HG03457 (cell line): ENCODE data around the gene LYST.
"Not testable (repeated sequence)": the region's sequence is repeated elsewhere in the genome, so short reads cannot be mapped to it uniquely, and the experiment has no call there.

ENCODE experiments used
- ATAC-seq: cut with Tn5 transposase; IDR thresholded peaks from one replicate; pipeline ENCODE4 v1.9.1; 2021; ENCODE audit warnings: moderate number of reproducible peaks; ENCODE audit not compliant: unreplicated experiment

Gene LYST

DNA sequence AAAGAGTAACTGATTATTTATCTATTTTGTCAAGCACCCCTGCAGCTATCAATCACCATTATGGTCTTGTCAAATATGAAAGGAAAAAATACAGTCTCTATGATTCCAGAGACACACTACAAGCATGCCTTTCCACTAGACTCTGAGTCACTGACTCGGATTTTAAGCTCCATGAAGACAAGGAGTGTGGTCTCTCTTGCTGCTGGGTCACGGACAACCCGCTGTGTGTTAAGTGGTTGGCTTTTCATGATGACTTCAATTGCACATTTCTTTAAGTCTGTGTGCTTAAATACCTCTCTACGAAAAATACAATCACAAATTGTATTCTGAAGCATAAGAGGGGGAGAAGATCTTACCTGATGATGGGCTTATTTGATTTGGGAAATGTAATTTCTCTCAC lies 203.1 kb downstream of the LYST start:
- ATAC-seq: no peak

DNA sequence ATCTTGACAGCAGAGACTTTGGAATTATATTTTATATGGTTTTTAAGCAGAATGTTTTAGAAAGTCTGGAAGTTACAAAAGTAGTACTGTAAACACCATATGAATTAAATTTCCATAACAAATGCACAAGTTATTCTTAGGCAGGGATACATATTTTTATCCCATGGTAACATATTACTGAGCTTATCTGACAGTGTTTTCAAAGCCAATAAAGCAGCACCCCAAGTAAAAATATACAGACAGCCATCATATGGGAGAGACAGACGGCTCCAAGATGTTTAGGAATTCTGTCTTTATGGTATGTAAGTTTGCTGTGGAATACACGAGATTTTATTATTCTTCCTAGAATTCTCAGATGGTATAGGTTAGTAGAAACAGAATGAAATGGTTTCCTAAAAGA lies 205.1 kb downstream of the LYST start:
- ATAC-seq: no peak

DNA sequence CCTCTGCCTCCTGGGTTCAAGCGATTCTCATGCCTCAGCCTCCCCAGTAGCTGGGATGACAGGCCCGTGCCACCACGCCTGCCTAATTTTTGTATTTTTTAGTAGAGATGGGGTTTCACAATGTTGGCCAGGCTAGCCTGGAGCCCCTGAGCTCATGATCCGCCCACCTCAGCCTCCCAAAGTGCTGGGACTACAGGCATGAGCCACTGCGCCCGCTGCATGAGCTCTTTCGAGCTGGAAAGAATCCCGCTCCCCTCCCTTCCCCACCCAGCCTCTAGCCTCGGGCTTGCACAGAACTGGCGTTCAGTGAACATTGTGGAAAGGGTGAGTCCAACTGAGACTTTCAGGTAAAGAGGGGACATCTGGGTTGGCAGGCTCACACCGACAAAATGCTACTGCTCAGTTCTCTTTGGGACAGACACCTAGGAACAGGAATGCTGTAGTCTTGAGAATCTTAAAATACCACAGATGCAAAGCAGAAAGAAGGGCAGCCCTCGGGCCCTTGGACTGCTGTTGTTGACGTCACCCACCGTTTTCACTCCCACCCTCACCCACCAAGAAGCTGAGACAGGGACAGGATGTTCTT lies 207.4 kb downstream of the LYST start:
- no peak for ATAC-seq

DNA sequence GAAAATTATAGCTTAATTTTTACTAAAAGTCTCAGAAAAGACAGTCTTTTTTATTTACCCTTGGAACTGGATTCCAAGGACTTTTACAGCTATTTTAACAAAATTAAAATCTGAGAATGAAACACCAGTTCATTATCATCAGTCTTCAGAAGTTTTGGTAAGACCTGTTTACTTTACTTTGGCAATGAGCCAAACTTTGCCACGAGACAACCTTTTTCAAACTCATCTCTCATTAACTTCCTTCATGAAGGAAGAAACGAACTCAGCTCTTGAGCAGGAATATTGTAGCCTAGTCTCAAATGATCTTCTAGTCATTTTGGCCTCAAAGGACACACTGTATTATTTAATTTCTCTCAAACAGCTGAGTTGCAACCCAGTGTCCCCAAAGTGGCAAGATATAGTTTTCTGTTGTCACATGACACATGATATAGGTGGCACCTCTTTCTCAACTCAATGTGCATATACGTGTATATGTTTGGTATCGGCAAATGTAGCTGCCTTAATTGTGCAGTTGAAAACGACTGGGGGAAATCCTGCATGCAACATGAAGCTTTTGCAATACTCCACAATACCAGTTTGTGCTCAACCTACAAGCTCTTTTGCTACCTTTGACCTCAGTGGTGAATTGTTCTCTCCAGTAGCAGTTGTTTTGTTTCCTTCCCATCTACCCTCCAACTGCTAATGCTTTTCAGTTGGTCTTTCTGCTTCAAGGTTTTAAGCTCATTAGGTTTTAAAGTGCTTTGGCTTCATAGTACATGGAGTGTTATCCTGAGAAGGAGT lies 208.8 kb downstream of the LYST start:
- no peak for ATAC-seq

DNA sequence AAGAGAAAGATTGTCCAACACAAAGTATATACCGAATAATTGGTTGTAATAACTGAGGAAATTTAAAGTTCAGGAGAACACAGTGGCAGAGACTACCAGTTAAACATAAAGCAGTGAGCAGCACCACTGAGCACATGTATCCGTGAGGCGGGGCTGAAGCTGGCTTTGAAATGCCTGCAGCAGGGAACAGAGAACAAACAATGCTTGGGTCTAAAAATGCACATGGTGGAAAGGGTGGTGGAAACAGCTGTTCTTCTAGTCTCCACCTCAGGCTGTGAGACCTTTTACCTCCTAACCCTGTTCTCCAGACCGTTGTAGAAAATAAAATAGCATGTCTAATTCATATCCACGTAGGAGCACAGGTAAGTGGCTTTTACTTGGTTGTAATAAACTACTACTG lies 209.4 kb downstream of the LYST start:
- ATAC-seq: no peak

DNA sequence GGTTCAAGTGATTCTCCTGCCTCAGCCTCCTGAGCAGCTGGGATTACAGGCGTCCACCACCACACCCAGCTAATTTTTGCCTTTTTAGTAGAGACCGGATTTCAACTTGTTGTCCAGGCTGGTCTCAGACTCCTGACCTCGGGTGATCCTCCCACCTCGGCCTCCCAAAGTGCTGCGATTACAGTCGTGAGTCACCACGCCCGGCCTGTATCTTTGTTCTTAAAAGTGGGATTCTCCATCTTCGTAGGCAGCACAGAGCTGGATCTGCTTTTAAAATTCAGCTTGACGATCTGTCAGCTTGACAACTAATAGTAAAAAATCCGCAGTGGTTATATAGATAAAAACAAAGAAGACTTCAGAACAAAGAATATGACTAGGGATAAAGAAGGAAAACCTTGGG lies 214.3 kb downstream of the LYST start:
- no peak for ATAC-seq

DNA sequence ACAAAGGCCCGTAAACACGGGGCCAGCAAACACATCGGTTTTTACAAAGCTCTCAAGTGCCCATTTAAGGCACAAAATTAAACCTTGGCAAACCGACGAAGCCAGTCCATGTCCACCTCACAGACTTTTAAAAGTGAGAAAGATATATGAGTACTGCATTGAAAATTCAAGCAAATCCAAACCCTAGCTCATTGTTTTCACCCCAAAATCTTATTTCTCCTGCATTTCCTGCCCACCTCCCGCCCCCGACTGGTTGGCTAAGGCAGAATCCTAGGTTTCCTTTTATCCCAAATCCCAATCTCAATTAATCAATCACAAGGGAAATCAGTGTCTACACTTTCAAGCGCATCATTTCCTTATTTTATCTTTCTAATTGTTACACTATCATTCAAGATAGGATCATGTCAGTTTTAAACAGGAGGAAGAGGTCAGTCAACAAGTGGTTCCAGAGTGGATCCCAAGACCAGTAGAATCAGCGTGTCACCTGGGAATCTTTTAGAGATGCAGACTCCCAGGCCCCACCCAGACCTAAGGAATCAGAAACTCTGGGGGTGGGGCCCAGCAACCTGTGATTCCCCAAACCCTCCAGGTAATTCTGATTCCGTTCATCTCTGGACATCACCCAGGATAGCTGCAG lies 215.4 kb downstream of the LYST start:
- no peak for ATAC-seq

DNA sequence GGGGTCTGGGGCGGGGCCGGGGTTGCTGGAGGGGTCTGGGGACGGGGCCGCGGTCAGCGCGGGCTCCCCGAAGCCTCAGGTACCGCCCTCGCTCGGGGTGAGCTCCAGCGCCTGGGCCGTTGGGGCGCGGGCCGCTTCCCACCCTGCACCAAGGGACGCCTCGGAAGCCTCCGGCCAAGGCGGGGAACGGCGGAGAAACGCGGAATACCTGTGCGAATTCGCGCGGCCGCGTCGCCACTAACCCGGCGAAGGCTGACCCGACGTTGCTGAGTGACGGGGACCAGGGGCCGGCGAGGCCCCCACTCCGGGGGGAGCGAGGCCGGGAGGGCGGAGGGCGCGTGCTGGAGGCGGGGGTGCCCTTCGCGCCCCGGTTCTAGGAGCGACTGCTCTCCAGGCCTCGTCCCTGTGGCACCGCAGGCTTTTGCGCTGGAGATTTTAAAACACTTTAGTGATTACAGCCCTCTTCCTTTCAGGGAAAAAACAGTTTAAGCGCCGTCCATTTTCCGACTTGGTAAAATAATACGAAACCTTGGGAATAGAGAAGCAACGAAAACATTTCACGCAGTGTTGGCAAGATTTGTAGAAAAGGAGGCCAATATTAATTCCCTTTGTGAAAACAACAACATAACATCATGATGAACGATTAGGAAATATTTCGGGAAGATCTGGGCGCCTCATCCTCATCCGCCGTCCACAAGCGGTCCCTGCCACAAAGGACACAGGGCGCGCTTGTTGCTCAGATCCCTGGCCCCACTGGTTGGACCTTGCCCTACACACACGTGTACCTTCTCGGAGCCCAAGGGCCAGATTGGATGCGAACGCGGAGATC lies 216.2 kb downstream of the LYST start:
- no peak for ATAC-seq

DNA sequence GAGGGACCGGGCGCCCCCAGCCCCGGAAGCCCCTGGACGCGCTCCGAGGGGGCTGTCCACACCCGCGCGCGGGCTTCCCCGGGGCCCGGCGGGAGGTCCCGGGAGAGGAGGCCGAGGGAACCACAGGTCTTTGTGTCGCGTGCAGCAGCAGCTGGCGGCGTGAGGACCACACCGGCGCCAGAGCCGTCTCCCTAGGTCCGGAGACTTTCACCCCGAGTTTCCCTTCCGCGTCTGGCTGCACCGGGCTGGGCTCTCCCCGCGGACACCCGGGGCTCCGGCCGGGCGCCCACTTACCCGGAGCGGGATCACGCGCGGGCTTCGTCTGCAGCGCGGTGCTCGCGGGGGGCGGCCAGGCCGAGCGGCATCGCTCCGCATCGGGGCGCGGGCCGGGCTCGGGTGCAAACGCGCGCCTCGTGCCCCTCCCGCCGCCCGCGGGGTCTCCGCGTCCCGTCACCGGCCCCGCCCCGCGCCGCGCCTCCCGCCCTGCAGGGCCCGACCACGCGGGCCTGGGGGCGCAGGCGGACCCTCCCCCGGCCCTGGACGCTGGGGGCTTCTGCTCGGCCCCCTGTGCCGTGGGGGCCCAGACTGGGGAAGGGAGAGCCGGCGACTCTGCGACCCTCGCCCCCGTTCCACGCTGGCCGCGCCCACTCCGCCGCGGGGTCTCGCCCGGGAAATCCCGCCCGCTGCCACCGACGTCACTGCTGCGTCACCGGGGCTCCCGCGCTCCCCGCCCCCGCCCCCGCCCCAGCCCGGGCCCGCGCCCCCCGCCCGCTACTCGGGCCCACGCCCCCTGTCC lies 217.1 kb downstream of the LYST start, which contains the start of gene GNG4:
Gene GNG4, minus strand, starts transcription at position 417 of the 796 bp plus-strand sequence. CDS start 65,946 bp downstream, outside the sequence.
- no peak for ATAC-seq

DNA sequence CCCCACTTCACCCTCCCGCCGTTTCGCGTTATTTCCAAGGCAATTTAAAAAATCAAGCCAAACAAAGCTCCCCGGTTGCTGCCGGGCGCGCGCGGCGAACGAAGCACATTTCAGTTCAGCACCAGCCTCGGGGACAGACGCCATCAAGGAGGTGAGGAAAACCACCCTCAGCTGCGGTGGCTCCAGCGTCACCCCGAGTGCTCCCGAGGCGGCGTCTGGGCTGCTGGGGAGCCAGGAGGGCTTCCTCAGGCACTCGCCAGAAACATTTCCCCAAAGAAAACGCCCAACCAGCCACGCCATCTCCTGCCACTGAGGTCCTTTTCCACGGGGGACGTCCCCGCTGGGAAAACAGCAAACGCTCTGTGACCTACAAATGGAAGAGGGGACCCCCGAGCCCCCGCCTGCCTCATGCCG lies 217.7 kb downstream of the LYST start:
- ATAC-seq: no peak

DNA sequence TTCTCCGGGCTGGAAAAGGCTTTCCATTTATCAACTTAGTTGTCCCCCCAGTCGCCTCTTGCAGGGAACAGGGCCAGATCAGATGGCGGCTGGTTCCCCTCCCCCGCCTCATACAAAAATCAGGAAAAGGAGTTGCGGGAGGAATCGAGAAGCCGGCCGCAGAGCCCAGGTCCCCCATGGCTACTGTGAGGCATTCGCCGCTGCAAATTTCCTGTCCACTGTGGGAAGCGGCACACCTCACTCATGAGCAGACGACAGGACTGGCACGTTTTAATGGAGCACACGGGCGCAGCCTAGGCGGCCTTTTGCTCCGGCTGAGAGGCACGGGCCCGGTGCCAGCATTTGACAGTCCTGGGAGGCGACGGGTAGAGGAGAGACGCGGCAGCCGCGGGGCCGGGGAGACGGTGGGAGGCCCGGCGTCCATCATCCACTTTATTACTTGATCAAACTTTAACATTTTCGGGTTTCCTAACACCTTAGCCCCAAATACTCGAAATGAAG lies 218.2 kb downstream of the LYST start:
- ATAC-seq: no peak

DNA sequence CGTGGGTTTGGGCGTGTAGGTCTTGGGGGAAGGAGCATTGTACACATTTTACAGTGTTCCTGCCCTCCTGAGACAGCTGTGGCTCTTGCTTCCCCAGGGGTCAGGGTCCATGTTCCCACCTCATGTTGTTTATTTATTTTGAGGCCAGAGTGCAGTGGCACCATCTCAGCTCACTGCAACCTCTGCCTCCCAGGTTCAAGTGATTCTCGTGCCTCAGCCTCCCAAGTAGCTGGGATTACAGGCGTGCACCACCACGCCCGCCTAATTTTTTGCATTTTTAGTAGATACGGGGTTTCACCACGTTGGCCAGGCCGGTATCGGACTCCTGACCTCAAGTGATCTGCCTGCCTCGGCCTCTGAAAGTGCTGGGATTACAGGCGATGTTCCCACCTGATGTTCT lies 219.2 kb downstream of the LYST start:
- ATAC-seq: not testable (repeated sequence)

DNA sequence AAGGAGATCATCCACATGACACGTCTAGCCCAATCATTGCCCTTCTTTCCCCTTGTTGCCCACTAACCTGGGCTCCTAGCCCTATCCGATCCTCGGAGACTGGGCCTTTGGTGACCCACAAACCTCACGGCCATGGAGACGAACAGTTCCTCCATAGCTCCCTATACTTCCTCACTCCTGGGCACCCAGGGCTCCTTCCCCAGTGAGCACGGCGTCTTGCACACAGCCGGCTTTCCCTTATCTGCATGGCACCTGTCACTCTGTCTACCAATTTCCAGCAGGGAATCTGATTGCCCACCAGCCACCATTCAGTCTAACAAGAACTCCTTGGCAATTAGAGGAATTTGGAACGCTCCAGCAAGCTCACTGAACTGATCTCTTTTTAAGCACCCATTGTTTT lies 220.2 kb downstream of the LYST start:
- no peak for ATAC-seq

DNA sequence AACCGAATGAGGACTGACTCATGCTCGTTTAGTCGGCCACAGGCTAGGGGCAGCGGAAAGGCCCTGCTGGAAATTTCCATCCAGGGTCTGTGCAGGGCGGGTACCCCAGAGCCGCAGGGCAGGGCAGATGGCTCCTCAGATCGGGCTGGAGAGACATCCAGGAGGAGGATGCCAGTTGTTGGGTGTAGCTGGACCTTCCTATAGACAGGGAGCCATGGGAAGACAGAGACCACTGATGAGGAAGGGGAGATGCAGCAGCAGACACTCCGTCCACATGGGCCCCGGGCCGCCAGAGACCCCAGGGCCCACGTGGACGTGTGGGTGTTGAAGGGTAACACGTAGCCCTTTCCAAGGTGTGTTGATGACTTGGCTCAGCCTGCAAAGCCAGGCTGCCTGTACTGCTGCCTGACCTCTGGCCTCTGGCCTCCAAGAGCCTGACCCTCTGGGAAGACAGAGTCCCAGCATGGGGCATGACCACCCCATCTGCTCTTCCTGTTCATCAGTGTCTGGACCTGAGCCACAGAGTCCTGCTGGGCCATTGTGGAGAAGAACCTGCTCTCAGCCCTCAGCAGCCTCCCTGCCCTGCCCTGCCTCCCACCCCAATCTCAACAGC lies 221.9 kb downstream of the LYST start:
- no peak for ATAC-seq

DNA sequence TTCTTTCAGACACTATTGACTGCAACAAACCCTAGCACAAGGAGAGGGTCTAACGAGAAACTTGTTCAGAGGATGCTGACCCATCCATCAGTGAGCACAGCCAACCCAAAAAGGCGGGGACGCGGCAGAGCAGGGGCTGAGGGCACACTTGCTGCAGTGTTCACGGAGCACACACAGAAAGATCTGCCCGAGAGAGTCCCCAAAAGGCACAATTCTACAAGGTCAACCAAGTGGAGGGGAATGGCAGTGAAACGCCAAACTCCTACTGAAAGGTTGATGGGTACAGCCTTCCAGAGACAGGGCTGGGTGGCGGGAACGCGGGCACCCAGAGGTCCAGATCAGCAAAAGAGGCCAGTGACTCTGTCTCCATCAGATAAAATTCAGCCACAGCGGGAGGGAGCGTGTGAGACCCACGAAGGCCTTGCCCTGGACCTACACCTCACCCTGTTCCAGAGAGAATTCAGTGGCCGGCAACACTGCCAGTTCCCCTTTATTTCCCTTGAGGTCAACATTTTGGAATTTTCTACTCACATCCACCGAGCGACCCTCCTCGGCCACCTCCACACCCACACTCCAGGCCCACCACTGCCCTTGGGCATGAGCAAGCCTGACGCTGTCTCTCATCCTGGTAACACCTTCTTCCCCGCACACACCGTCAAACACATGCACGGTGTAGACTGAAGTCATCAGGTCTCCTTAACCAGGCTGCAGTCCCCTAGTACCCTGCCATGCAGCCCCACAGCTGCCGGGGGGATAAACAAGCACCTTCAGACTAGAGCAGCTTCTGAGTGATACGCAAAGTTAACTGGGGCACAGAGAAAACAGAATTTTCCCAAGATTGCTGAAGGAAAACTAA lies 222.6 kb downstream of the LYST start:
- ATAC-seq: no peak

DNA sequence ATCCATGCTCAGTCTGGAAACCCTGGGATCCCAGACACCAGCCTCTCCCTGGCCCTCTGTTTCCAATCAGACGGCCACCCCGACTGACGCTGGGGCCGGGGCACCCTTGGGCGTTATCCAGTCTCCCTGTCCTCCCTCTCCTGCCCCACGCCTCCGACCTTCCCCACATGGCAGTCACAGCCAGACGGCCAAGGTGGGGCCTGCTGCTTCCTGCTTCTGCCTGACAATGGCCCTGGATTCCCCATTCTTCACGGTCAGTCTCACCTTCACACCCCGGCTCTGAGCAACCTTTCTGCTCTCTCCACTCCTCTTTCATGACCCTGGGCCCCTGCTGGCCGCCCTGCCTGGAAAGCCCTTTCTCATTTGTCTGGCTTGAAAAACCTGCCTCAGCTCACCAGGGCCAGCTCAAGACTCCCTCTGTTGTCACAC lies 223.7 kb downstream of the LYST start:
- no peak for ATAC-seq

DNA sequence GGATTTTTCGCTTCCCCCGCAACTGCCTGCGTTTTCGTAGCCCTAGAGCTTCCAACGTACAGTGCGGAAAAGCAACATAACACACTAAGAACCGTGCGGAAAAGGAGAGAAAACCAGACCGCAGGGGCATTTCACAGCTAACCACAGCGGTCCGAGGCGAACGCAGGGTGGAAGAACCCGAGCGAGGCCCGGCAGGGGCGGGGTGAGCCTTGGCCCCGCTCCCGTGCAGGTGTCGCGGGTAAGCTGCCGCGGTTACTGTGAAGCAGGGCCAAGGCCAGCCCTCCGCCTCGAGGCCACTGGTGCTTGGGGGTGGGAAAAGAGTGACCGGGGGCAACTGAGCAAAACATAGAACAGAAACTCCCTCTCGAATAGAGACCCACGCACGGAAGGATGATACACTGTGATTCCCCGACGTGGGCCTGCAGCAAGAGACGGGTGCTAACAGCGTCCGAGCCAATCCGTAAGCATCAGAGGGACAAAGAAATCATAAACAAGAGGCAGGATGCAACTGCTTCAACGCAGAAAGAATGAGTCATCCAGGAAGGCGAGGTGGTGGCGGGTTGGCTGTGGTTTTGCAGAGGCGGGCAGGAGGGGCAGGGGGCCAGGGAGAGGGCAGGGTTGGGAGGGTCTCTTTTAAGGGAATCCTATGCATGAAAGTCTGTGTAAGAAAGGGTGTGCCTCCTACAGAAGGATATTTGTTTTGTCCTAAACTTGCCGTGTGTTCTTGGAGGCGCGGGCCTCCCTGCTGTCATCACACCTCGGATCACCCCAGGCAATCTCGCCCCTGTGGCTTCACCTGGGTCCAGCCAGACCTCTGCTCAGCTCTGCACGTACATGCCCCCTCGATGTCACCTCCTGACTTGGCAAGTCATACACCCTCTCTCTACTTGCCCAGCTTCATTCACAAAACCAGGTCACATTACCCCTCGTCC lies 224.4 kb downstream of the LYST start:
- ATAC-seq: peak; percentile 55

DNA sequence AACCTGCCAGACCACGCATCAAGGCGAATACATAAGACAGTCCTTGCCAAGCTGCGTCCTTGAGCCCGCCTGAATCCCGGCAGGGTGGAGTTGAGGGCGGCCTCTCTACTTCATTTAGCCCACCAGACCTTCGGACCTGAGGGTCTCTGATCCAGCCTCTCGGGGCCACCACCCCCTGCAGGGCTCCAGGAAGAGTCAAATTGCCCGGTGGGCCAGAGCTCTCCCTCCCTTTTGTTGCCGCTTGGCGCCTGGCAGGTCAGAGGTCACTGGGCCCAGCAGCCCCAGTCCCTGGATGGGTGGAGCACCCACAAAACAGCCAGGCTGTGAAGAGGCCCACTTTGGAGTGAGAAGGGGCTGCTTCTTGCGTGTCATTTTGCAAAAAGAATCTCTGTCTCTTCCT lies 226.1 kb downstream of the LYST start:
- ATAC-seq: no peak
